Glutamatergic neuron (in vitro differentiated cells): ENCODE measurements around the gene MFSD12. TPM values are rescaled to one million over a fixed set of nuclear protein-coding genes. Genes with fewer than 3 reads are reported as not detected.
"Not testable (repeated sequence)": the region's sequence is repeated elsewhere in the genome, so short reads cannot be mapped to it uniquely, and the experiment has no call there.

Experiments
- DNase-seq: peaks from one replicate; pipeline ENCODE4 v3.0.0; 2022
- H3K27ac Mint-ChIP-seq: one replicate; pipeline ENCODE4 v1.8.0; 2020; ENCODE audit warnings: mild to moderate bottlenecking, mixed read lengths, inconsistent platforms; ENCODE audit not compliant: unreplicated experiment
- H3K27me3 Mint-ChIP-seq: one replicate; pipeline ENCODE4 v1.8.0; 2020; ENCODE audit warnings: mild to moderate bottlenecking, moderate library complexity, mixed read lengths, inconsistent platforms; ENCODE audit not compliant: unreplicated experiment
- H3K36me3 Mint-ChIP-seq: one replicate; pipeline ENCODE4 v1.8.0; 2020; ENCODE audit warnings: mild to moderate bottlenecking, mixed read lengths, inconsistent platforms; ENCODE audit not compliant: unreplicated experiment
- H3K4me1 Mint-ChIP-seq: one replicate; pipeline ENCODE4 v1.8.0; 2020; ENCODE audit warnings: mild to moderate bottlenecking, low read depth, mixed read lengths, inconsistent platforms; ENCODE audit not compliant: unreplicated experiment
- H3K4me3 Mint-ChIP-seq: one replicate; pipeline ENCODE4 v1.8.0; 2020; ENCODE audit warnings: mild to moderate bottlenecking, mixed read lengths, inconsistent platforms; ENCODE audit not compliant: unreplicated experiment
- H3K9me3 Mint-ChIP-seq: one replicate; pipeline ENCODE4 v1.8.0; 2020; ENCODE audit warnings: mild to moderate bottlenecking, moderate library complexity, mixed read lengths, inconsistent platforms; ENCODE audit not compliant: unreplicated experiment
- CTCF ChIP-seq: fragments of 200-600 bp; sonication (generic); IDR thresholded peaks from one replicate; pipeline ENCODE4 v1.5.0; 2021; ENCODE audit not compliant: partially characterized antibody, unreplicated experiment
- total RNA-seq: library from RNA; stranded (reverse); fragmentation: NEBNext Ultra II Directional; extraction: Animal tissue kit (Norgen Biotek cat#: 25700); gene quantifications from one replicate; pipeline ENCODE4 v1.2.1, GENCODE V29; 2021; ENCODE audit not compliant: unreplicated experiment

MFSD12 gene
- total RNA-seq, 1 donor from 2014 or later = 134 TPM

GRCh38 chr19:3533563-3534216 lies 23.7 kb downstream of the MFSD12 start:
- Mint-ChIP-seq H3K4me1 (peaks cover 13% of the 10 kb centered on the region), H3K36me3 (peaks cover 9% of the 10 kb centered on the region), H3K27ac (no peak overlapping the region), H3K27me3 (peaks cover 12% of the 10 kb centered on the region), H3K9me3 (peaks cover 16% of the 10 kb centered on the region), H3K4me3 (no peak overlapping the region)
- DNase-seq = no peak
- TF ChIP-seq CTCF = no peak

- TF ChIP-seq CTCF = no peak
- Mint-ChIP-seq H3K4me3 (no peak overlapping the region), H3K9me3 (peaks cover 13% of the 10 kb centered on the region), H3K27me3 (peaks cover 8% of the 10 kb centered on the region), H3K36me3 (peaks cover 9% of the 10 kb centered on the region), H3K27ac (no peak overlapping the region), H3K4me1 (peaks cover 10% of the 10 kb centered on the region)
- DNase-seq = no peak
Observed at GRCh38 chr19:3533033-3533432, 24.4 kb downstream of the MFSD12 start.

DNA sequence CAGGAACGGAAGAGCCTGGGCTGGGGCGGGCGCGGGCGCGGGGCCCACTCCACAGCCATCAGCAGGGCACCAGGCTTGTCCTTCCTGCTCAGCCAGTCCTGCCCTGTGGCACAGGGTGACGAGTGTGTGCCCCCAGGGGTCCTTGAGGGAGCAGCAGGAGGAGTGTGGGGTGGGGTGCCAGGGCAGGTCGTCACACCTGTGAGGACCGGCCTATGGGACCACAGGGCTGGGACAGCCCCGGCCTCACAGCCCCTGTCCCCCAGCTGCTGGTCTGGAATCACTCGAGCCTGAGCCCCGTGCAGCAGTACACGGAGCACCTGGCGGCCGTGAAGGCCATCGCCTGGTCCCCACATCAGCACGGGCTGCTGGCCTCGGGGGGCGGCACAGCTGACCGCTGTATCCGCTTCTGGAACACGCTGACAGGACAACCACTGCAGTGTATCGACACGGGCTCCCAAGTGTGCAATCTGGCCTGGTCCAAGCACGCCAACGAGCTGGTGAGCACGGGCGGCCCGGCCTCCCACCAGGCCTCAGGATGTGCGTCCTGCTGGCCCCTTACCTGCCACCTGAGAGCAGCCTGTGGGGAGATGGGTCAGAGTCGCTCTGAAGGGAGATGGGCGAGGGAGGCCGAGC lies 25.1 kb downstream of the MFSD12 start:
- Mint-ChIP-seq H3K4me1 (peaks cover 10% of the 10 kb centered on the region), H3K27me3 (peaks cover 8% of the 10 kb centered on the region), H3K27ac (no peak overlapping the region), H3K4me3 (no peak overlapping the region), H3K36me3 (peaks cover 9% of the 10 kb centered on the region), H3K9me3 (peaks cover 10% of the 10 kb centered on the region)
- no peak for DNase-seq
- TF ChIP-seq CTCF = no peak

DNA sequence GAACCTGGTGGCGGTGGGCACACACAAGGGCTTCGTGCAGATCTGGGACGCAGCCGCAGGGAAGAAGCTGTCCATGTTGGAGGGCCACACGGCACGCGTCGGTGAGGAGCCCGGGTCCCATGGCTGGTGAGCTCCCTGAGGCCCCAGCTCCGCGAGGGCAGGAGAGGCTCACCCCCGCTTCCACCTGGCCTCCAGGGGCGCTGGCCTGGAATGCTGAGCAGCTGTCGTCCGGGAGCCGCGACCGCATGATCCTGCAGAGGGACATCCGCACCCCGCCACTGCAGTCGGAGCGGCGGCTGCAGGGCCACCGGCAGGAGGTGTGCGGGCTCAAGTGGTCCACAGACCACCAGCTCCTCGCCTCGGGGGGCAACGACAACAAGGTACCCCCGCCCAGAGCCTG lies 25.7 kb downstream of the MFSD12 start:
- peaks cover 9% of the 10 kb centered on the region for H3K36me3 Mint-ChIP-seq
- peaks cover 8% of the 10 kb centered on the region for H3K27me3 Mint-ChIP-seq
- no peak overlapping the region for H3K27ac Mint-ChIP-seq
- no peak for DNase-seq
- no peak for TF ChIP-seq CTCF
- peaks cover 10% of the 10 kb centered on the region for H3K9me3 Mint-ChIP-seq
- peaks cover 10% of the 10 kb centered on the region for H3K4me1 Mint-ChIP-seq
- H3K4me3 Mint-ChIP-seq = no peak overlapping the region

- peaks cover 6% of the 10 kb centered on the region for H3K4me1 Mint-ChIP-seq
- peaks cover 9% of the 10 kb centered on the region for H3K9me3 Mint-ChIP-seq
- no peak overlapping the region for H3K27ac Mint-ChIP-seq
- peaks cover 9% of the 10 kb centered on the region for H3K36me3 Mint-ChIP-seq
- no peak for TF ChIP-seq CTCF
- H3K4me3 Mint-ChIP-seq = no peak overlapping the region
- peaks cover 8% of the 10 kb centered on the region for H3K27me3 Mint-ChIP-seq
- no peak for DNase-seq
Observed at GRCh38 chr19:3530389-3530788, 27.0 kb downstream of the MFSD12 start.

GRCh38 chr19:3529299-3529698 lies 28.1 kb downstream of the MFSD12 start:
- not testable (repeated sequence) for H3K9me3 Mint-ChIP-seq, H3K4me3 Mint-ChIP-seq, H3K27me3 Mint-ChIP-seq, H3K4me1 Mint-ChIP-seq, H3K36me3 Mint-ChIP-seq, H3K27ac Mint-ChIP-seq
- peak; percentile 60 for DNase-seq
